ENCODE data around the gene GOLGA7B.

Gene GOLGA7B

GRCh38 chr10:97869091-97870042, 19.7 kb downstream of the GOLGA7B start:
- peak; percentile 75 for DNase-seq

GRCh38 chr10:97870990-97871389, 21.3 kb downstream of the GOLGA7B start:
- DNase-seq = no peak

DNA sequence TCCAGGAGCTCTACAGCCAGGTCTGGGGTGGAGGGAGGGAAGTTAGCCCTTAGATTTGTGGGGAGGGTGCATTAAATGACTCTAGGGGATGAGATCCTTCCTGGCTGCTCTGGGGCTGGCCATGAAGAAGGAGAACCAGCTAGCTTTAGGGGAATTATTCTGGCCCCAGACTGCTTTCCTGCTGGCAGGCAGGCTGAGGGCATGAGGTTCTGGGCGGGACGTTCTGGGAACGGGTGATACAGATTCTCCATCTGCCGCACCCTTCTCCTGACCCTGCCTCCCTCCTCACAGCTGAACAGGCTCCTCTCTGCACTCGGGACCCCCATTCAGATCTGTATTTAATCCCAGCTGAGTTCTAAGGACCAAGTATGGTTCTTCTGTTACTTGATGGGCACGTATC, 23.9 kb downstream of the GOLGA7B start:
- no peak for DNase-seq

DNA sequence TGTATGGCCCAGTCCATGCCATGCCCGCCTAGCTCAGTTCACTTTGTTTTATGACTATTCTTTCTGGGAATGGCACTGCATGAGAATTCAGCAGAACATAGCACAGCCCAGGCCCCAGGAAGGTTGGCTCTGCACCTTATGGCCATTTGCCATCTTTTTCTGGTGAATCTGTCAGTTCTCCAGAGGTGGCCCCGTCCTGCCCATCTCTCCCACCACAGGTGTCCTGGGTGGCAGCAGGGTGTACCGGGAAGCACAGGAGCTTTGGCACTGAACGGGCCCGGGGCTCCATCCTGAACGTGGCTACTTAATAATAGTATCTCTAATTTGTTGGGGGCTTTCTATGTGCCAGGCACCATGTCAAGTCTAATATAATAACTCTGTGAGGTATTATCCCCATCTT, 24.7 kb downstream of the GOLGA7B start:
- DNase-seq = no peak

DNA sequence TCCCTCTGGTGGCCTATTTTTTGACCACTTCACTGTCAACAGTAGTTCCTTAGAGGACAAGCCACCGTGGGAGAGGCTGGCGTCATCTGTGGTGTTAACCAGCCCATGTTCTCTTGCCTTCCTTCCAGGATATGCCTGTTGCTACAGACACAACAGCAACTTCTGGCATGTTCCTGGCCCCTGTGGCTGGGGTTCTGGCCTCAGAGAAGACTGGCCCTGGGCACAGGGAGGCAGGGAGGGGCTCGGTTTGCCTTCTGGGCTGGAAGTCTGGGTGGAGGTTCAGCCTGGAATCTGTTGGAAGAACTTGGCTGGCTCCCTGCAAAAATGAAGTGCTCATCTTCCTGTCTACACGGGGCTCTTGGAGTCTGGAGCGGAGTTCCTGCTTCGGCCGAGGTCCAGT, 25.7 kb downstream of the GOLGA7B start:
- no peak for DNase-seq

- no peak for DNase-seq
These were observed 26.8 kb downstream of the GOLGA7B start for GRCh38 chr10:97876402-97876801.

DNA sequence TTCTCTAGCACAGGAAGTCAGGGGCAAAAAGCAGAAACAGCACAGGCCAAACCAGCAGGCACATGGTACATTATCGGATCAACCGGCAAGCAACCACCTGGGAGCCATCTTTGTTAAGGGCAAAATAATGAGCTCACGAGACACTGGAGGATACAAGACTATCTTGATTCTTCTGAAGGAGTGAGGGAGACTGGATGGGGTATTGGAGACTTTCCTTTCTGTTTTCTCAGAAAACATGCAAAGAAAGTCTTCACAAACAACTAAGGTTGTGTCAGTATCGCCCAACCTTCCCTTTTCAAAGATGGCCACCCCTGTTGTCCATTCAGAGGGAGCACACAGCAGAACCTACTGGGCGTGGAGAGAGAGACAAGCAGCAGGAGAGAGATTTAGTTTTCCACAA, 29.6 kb downstream of the GOLGA7B start:
- DNase-seq = no peak

DNA sequence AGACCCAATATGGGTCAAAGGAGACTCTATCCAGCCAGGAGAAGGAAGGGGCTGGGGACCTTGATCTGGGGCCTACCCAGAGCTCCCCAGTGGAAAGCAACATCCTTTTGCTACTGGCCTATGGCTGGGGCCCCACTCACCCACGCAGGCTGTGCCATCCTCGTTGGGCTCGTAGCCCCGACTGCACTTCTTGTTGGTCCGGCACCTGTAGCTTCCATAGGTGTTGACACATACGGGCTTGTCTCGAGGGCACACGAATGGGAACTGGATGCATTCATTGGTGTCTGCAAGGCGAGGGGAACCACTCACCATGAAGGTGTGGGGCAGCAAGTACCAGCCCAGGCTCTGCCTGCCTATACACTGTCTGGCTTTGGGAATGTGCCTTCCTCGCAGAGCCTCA, 30.5 kb downstream of the GOLGA7B start:
- DNase-seq = no peak

DNA sequence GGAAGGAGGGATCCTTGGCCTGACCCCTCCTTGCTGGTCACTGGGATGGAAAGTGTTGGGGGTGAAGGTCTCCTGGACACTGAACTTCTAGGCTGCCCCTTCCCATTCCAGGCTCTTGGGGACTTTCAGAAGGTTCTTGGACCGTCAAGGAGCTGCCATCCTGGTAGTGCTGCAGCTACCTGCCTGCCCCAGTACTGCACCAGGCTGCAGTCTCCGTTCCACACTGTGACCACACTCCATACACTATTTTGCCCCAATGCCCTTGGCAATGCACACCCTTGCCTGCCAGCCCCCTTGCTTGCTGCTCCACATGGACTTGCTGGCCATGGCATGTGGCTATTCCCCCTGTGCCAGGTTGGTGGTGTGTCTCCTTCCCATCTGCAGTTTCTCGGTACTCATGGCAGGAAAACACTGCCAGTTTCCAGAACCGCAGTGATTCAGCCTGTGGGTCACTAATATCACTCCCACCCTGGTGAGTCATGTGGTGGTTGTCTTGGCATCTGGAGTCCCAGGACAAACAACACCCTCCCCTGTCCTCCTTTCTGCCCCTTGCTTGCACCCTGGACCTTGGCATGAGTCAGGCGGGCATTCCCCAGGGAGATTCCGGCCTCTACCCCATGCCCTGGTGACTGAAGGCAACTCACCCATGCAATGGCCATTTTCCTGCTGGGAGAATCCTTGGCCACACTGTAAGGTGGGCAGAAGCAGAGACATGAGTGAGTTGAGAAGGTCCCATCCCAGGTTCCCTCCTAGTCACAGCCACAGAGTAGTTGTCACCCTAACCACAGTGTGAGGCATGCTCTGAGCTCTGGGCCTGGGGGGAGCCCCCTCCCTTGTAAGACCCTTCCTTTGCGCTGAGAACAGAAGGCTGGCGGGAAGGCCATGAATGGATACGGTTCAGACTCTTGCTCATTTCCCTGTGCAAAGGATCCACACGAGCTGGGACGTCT, 32.8 kb downstream of the GOLGA7B start:
- peak; percentile 56 for DNase-seq

DNA sequence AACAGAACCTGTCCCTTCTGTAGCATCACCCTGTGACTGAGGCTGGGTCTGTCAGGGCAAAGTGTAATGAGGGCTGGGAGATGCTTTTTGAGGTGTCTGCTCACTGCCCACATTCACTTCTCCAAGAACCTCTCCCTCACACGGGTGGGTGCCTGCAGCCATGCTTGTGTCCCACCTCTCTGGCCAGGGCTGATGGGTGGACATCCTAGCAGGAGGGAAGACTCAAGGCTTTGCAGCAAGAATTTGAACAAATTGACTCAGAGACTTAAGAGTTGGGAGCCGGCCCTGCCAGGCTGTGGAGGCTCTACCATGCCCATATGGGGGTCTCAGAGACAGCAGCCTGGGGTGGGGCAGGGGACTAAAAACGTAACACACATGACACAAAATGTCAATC, 33.4 kb downstream of the GOLGA7B start:
- DNase-seq = no peak

DNA sequence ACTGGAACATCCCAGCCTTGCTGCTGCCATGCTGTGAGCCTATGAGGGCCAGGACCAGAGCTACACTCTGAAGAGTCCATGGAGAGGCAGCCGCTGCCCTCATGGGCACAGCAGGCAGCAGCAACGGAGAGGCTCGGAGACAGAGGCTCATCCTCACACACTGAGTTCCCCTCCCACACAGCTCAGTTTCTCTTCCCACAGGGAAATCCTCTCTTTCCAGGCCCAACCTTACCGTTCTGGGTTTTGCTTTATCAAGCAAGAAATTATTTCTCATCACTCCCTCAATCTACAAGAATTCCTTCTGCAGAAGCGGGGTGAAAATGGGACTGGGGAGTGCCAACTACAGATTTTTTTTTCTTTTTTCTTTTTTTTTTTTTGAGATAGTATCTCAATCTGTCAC, 36.6 kb downstream of the GOLGA7B start:
- DNase-seq = no peak

DNA sequence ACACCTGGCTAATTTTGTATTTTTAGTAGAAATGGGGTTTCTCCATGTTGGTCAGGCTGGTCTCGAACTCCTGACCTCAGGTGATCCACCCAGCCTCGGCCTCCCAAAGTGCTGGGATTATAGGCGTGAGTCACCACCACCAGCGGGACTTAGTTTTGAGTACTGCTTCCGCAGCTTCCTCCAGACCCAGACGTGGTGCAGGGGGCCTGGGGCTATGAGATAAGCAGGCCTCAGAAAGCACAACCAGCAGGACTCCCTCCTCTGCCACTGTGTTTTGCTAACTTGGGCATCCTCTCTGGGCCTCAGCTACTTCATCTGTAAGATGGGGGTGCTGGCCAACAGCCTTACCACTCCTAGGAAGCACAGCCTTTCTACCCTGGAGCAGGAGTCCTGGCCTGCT, 37.8 kb downstream of the GOLGA7B start:
- no peak for DNase-seq

- DNase-seq = no peak
These were observed 38.5 kb downstream of the GOLGA7B start for GRCh38 chr10:97888134-97888533.

DNA sequence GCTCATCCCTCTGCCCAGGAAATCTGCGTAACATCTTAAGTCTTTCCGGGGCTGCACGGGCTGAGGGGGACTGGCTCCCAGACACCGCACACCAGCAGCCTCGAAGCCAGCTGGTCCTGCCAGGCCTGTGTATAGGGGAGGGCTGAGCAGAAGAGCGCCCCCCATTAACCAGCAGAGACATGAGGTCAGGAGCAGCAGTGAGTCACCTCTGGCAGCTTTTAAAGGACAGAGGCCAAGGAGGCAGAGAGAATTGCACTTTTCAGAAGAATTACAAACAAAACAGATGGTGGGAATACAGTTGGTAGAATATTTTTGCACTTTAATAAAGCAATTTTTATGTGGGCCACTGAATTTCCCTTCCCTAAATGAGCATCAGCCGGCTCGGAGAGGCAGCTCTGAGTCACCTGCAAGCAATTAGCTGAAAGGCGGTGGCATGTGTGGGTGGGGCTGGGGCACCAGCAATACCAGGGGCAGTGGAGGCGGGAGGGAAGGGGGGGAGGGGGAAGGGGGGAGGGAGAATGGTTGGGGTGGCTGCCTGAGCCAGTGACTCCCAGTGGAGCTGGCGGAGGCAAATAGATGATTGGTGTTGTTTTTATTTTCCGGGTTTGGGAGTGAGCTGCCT, 39.1 kb downstream of the GOLGA7B start:
- DNase-seq = no peak

- DNase-seq = no peak
These were observed 40.0 kb downstream of the GOLGA7B start for GRCh38 chr10:97889461-97890265.

GRCh38 chr10:97891497-97892167, 42.0 kb downstream of the GOLGA7B start:
- no peak for DNase-seq

DNA sequence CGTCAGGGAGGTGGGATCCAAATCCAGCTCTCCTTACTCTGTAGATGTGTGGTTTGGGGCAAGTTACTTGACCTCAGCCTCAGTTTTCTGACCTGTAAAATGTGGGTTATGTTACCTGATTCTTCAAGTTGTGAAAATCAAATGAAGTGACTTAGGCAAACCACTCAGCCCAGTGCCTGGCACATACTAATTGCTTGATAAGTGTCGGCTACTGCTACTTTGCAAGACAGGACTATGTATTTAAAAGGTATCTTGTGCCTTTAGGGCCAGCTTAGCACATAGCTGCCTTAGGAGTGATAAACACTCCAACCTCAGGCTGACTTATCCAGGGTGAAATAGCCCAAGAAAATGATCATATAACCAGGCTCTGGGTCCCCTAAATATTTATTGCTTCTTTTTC, 42.9 kb downstream of the GOLGA7B start:
- no peak for DNase-seq

- DNase-seq = no peak
These were observed 43.3 kb downstream of the GOLGA7B start for GRCh38 chr10:97892939-97893338.

- no peak for DNase-seq
These were observed 44.4 kb downstream of the GOLGA7B start for GRCh38 chr10:97894092-97894491.

DNA sequence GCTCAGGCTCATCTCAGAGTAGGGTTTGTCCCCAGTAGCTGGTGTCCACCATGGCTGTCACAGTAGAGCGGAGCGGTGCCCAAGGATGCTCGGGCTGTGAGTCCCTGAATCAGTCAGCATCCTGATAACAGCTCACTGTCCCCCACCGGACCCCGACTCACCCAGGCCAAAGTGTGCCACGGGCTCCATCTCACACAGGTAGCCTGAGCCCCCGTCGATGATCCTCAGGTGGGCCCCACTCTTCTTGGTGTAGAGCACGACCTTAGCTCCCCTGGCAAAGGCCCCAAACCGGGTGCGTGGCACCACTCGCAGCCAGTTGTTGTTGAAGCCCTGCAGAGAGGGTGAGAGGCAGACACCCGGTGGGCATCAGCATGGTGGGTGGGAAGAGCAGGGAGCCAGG, 45.4 kb downstream of the GOLGA7B start:
- no peak for DNase-seq

- DNase-seq = no peak
These were observed 46.3 kb downstream of the GOLGA7B start for GRCh38 chr10:97895915-97896314.

All from NK-92 treated with Interleukin-12 subunit alpha and Interleukin-12 subunit beta, amount 100 ng/mL, for 24 hours (cell line).